Dedifferentiated amniotic fluid mesenchymal stem cell (primary cell): ENCODE measurements around the gene ADGRV1.
"Not testable (repeated sequence)": the region's sequence is repeated elsewhere in the genome, so short reads cannot be mapped to it uniquely, and the experiment has no call there.

Source experiments
- DNase-seq: peaks from one replicate; pipeline ENCODE4 v3.0.0-alpha.2; 2016; ENCODE audit errors: extremely low spot score

Gene ADGRV1

GRCh38 chr5:90593083-90593482 lies 34.5 kb downstream of the ADGRV1 start:
- DNase-seq: not testable (repeated sequence)

DNA sequence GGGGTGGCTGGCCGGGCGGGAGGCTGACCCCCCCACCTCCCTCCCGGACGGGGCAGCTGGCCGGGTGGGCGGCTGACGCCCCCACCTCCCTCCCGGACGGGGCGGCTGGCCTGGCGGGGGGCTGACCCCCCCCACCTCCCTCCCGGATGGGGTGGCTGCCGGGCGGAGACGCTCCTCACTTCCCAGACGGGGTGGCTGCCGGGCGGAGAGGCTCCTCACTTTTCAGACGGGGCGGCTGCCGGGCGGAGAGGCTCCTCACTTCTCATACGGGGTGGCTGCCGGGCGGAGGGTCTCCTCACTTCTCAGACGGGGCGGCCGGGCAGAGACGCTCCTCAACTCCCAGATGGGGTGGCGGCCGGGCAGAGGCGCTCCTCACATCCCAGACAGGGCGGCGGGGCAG lies 37.2 kb downstream of the ADGRV1 start:
- DNase-seq: not testable (repeated sequence)

GRCh38 chr5:90598293-90598692 lies 39.7 kb downstream of the ADGRV1 start:
- DNase-seq: no peak

DNA sequence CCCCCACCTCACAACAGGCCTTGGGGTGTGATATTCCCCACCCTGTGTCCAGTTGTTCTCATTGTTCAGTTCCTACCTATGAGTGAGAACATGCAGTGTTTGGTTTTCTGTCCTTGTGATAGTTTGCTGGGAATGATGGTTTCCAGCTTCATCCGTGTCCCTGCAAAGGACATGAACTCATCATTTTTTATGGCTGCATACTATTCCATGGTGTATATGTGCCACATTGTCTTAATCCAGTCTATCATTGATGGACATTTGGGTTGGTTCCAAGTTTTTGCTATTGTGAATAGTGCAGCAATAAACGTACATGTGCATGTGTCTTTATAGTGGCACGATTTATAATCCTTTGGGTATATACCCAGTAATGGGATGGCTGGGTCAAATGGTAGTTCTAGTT lies 41.7 kb downstream of the ADGRV1 start:
- DNase-seq: not testable (repeated sequence)

GRCh38 chr5:90601468-90601867 lies 42.9 kb downstream of the ADGRV1 start:
- DNase-seq: no peak

DNA sequence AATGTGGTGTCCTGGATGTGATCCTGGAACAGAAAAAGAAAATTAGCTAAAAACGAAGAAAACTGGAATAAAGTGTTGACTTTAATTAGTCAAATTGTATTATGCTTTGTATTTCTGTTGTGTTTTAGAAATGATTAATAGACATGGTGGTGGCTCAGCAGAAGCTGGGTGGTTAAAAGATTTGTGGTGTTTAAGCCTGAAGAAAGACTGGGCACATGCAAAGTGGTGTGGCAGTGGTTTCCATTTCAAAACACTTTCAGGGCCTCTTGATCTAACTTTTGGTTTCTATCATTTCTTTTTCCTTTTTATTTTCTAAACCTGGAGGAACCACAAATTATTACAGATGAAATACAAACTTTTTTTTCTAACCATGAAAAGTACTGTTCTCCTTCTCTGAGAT lies 44.1 kb downstream of the ADGRV1 start:
- no peak for DNase-seq

DNA sequence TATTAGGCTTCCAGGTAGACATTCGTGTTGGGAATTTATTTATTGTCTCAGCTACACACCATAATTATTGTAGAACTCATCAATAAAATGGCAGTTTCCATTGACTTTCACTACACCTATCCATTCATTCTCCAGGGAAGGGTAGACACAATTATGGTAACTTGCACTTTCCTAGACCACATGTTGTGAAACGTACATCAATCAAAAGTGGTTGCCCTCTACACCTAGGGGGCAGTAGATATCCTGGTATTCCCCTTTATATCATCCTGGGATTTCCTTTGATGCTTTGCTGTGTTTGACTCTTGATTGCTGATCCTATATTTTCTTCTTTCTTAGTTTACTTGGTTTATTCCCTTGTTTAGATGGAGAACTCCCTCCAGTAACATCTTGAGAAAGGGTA lies 47.9 kb downstream of the ADGRV1 start:
- DNase-seq: no peak

DNA sequence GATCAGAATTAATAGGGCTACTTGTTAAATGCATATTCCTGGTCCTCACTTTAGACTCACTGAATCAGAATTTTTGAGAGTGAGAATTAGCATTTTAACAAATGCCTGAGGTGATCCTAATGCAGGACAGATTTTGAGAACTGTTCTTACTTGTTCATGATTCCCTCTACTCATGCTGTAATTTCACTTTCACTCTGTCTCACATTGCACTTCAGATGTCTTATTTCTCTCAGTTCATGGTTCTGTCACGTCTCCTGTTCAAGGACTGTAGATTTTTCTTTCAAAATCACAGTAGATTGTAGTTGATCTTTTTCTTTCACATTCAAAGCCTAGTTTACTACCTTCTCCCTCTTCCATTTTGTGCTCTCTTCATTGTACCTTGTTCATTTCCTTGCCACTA lies 54.3 kb downstream of the ADGRV1 start:
- no peak for DNase-seq

DNA sequence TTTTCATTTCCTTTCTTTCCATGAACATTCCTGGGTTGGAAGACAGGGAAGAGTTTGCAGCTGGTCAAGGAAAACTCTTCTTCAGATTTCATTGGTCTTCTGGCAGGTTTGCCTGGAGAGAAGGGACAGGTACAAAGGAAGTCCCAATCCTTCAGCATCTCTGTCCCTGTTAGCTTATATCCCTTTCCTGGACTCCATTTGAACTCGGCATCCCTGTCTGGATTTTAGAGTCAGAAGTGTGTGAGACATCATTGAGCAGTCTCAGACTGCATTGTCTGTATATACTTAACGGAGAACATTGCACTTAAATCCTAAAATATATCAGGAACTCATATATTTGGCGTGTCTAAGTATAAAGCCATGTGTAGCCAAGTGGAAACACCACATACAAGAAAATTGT lies 54.9 kb downstream of the ADGRV1 start:
- no peak for DNase-seq

GRCh38 chr5:90613918-90614504 lies 55.4 kb downstream of the ADGRV1 start:
- no peak for DNase-seq

DNA sequence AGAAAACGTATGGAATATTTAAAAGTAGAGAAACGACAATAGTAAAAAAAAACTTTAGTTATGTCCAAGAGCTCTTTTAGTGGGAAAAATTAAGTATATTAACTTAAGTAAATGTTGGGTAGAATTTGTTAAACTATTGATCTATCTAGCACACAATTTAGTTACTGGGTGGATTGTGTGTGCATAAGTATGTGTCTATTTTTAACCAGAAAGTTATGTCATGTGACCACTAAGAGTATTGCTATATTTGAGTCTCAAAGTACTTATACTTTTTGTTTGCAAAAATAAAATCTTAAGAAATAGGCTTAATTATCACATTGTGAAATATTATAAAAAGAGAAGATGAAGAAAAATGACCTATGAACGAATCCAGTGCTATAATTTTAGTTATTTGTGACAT lies 56.8 kb downstream of the ADGRV1 start:
- DNase-seq: no peak

GRCh38 chr5:90618071-90618470 lies 59.5 kb downstream of the ADGRV1 start:
- DNase-seq: no peak

DNA sequence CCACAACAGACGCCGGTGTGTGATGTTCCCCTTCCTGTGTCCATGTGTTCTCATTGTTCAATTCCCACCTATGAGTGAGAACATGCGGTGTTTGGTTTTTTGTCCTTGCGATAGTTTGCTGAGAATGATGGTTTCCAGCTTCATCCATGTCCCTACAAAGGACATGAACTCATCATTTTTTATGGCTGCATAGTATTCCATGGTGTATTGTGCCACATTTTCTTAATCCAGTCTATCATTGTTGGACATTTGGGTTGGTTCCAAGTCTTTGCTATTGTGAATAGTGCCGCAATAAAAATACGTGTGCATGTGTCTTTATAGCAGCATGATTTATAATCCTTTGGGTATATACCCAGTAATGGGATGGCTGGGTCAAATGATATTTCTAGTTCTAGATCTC lies 61.2 kb downstream of the ADGRV1 start:
- not testable (repeated sequence) for DNase-seq

DNA sequence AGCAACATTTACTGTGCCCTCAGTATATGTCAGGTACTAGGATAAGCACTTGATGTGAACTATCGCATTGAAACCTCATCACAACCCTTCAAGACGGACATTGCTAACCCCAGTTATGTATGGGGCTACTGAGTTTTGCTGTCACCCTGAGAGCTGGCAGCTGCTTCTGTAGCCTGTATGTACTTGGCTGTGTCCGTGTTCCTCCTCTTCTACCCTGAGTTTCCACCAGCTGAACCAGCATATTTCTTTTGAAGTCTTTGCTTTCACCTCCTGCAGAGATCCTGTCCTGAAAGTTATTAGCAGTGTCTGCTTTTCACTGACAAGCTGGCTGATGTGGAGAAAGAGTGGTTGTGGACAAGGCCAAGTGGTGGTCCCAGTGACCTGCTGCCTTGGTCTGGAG lies 63.3 kb downstream of the ADGRV1 start:
- no peak for DNase-seq

GRCh38 chr5:90626493-90626892 lies 67.9 kb downstream of the ADGRV1 start:
- no peak for DNase-seq

GRCh38 chr5:90628492-90628891 lies 69.9 kb downstream of the ADGRV1 start:
- no peak for DNase-seq

- no peak for DNase-seq
Measured at GRCh38 chr5:90632791-90633190, 74.2 kb downstream of the ADGRV1 start.

GRCh38 chr5:90636948-90637347 lies 78.4 kb downstream of the ADGRV1 start:
- no peak for DNase-seq

DNA sequence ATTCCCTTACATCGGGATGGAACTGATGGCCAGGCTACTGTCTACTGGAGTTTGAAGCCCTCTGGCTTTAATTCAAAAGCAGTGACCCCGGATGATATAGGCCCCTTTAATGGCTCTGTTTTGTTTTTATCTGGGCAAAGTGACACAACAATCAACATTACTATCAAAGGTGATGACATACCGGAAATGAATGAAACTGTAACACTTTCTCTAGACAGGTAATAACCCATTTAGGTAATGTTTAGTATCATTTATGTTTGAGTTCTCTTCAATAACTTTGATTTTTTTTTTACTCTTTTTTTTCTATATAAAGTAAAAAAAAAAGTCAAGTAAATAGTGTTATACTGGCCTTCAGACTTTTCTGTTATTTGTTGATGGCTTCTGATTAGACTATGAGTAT lies 79.1 kb downstream of the ADGRV1 start:
- no peak for DNase-seq

DNA sequence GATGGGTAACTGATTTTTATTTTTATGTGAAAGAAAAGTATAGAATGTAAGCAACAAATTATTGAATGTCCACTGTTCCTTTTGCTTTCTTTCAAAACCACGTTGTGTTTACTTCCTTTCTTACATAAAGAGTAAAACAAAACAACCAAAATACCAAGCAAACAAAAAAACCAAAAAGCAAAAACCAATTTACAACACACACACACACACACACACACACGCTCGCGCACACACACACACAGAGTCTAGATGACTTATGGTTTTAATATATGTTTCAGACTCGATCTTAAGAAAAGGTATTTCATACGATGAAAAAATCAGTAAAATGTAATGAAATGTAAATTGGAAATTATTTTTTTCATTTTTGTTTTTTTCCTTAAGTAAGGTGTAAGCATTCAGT lies 80.3 kb downstream of the ADGRV1 start:
- no peak for DNase-seq

- no peak for DNase-seq
Measured at GRCh38 chr5:90640484-90641059, 82.0 kb downstream of the ADGRV1 start.

DNA sequence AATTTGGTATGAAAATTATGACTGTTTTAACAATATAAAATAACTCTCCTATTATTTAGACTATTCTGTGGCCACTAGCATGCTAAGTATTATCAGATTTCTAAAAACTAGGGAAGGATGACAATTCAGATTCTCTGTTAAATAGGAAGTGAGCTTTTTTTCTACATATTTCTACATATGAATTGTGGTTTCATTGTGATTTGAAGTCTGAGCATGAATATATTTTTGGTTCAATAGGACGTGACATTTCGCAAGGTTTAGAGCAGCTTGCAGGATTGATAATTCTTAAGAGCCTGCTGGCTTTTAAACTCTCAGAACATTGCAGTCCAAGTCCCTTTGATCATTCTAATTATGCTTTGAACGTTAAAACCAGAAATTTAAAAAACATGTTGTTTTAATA lies 82.9 kb downstream of the ADGRV1 start:
- DNase-seq: no peak

DNA sequence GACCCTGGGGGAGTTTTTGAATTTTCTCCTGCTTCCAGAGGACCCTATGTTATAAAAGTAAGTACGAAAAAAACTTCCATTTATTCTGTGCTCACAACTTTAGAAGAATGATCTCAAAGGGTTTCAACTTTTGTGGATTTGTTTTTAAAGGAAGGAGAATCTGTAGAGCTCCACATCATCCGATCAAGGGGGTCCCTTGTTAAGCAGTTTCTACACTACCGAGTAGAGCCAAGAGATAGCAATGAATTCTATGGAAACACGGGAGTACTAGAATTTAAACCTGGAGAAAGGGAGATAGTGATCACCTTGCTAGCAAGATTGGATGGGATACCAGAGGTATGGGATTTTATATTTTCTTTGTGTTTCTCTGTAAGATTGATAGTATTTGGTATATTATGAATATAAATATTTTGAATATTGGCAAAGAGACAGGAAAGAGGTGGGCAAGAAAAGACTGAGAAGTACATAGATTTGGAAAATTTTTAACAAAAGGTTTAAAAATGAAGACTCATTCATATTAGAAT lies 84.2 kb downstream of the ADGRV1 start:
- DNase-seq: no peak

- no peak for DNase-seq
Measured at GRCh38 chr5:90644132-90644531, 85.5 kb downstream of the ADGRV1 start.
